ENCODE measurements around the gene ITM2B.

ITM2B gene

DNA sequence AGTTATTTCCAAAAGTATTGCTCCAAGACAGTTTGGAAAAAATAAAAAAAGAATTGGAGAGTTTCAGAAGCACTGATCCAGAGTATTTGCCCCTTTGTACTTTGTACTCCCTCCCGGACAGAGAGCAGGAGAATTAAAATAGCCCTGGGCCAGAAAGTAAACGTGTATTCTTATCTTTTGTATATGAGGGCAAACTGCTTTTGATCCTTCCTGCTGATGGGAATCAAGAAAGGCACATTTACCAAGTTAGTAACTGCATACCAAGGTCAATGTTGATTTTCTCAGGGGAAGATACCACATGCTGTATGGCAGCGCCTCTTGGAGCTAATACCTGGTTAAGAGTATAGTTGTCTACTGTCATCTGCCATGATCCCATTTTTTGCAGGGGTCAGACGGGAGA is 59.6 kb downstream of the ITM2B start:
- TF ChIP-seq, protein P1, sequence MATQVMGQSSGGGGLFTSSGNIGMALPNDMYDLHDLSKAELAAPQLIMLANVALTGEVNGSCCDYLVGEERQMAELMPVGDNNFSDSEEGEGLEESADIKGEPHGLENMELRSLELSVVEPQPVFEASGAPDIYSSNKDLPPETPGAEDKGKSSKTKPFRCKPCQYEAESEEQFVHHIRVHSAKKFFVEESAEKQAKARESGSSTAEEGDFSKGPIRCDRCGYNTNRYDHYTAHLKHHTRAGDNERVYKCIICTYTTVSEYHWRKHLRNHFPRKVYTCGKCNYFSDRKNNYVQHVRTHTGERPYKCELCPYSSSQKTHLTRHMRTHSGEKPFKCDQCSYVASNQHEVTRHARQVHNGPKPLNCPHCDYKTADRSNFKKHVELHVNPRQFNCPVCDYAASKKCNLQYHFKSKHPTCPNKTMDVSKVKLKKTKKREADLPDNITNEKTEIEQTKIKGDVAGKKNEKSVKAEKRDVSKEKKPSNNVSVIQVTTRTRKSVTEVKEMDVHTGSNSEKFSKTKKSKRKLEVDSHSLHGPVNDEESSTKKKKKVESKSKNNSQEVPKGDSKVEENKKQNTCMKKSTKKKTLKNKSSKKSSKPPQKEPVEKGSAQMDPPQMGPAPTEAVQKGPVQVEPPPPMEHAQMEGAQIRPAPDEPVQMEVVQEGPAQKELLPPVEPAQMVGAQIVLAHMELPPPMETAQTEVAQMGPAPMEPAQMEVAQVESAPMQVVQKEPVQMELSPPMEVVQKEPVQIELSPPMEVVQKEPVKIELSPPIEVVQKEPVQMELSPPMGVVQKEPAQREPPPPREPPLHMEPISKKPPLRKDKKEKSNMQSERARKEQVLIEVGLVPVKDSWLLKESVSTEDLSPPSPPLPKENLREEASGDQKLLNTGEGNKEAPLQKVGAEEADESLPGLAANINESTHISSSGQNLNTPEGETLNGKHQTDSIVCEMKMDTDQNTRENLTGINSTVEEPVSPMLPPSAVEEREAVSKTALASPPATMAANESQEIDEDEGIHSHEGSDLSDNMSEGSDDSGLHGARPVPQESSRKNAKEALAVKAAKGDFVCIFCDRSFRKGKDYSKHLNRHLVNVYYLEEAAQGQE (IDR thresholded peaks at IDR 0.05; ENCODE audit: insufficient replicate concordance, low read depth), result no peak
- TF ChIP-seq, protein P2, sequence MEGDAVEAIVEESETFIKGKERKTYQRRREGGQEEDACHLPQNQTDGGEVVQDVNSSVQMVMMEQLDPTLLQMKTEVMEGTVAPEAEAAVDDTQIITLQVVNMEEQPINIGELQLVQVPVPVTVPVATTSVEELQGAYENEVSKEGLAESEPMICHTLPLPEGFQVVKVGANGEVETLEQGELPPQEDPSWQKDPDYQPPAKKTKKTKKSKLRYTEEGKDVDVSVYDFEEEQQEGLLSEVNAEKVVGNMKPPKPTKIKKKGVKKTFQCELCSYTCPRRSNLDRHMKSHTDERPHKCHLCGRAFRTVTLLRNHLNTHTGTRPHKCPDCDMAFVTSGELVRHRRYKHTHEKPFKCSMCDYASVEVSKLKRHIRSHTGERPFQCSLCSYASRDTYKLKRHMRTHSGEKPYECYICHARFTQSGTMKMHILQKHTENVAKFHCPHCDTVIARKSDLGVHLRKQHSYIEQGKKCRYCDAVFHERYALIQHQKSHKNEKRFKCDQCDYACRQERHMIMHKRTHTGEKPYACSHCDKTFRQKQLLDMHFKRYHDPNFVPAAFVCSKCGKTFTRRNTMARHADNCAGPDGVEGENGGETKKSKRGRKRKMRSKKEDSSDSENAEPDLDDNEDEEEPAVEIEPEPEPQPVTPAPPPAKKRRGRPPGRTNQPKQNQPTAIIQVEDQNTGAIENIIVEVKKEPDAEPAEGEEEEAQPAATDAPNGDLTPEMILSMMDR (IDR thresholded peaks at IDR 0.05; ENCODE audit: insufficient read depth, low read length), result no peak
- no peak for TF ChIP-seq GABPA (IDR thresholded peaks at IDR 0.05; ENCODE audit: low read depth)
- TF ChIP-seq POLR2AphosphoS5 (IDR thresholded peaks at IDR 0.05; ENCODE audit: low read depth), result no peak
- no peak for TF ChIP-seq SPI1 (IDR thresholded peaks at IDR 0.05; ENCODE audit: borderline replicate concordance, low read depth)
- Histone ChIP-seq H3K27ac (replicated peaks) (no peak overlapping the region), H3K4me3 (replicated peaks; ENCODE audit: insufficient read depth, low read length) (no peak overlapping the region), H3K27me3 (ENCODE audit: insufficient read depth, poor library complexity, severe bottlenecking) (no peaks in the 10 kb centered on the region)
- no peak for DNase-seq (ENCODE audit: low read depth in 1 of 2, low spot score in 1 of 2)

DNA sequence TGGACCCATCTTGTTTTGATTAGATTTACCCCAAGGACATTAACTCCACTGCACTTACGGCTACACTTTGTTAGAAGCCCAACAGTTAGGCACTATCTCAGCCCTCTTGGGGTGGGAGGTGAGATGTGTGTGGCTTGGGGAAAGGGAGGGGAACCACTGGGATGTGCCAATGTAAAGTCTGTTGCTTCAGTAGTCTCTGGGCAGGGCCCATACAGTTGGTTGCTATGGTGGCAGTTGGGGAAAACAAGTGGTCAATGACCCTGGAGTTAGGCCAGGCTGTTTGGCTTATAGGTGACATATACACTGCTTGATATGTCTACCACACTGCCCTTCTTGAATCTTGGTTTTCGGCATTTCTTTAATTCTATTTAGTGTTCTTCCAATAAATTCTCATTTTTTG is 61.6 kb downstream of the ITM2B start:
- TF ChIP-seq GABPA (IDR thresholded peaks at IDR 0.05; ENCODE audit: low read depth), result no peak
- no peaks in the 10 kb centered on the region for H3K27me3 ChIP-seq (ENCODE audit: insufficient read depth, poor library complexity, severe bottlenecking)
- no peak for DNase-seq (ENCODE audit: low read depth in 1 of 2, low spot score in 1 of 2)
- no peak overlapping the region for H3K4me3 ChIP-seq (replicated peaks; ENCODE audit: insufficient read depth, low read length)
- H3K27ac ChIP-seq (replicated peaks), result no peak overlapping the region

DNA sequence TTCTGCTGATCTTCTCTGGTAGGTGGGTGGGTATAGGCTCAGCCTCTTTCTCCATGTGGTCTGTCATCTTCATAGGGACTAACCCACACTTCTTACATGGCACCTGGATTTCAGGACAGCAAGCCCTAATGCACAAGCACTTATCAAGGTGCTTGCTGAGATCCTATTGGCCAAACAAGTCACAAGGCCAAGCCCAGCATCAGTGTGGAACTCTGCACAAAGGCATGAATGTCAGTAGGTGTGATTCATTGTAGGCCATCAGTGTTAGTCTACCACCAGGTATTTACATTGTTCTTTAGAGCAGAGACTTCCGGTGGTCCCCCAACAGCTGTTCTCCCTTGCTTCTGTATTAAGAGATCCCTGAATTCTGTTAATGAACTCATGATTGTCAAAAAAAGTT is 62.3 kb downstream of the ITM2B start:
- TF ChIP-seq GABPA (IDR thresholded peaks at IDR 0.05; ENCODE audit: low read depth) (no peak), SPI1 (IDR thresholded peaks at IDR 0.05; ENCODE audit: borderline replicate concordance, low read depth) (no peak), POLR2AphosphoS5 (IDR thresholded peaks at IDR 0.05; ENCODE audit: low read depth) (no peak)
- TF ChIP-seq, protein P2 (IDR thresholded peaks at IDR 0.05; ENCODE audit: insufficient read depth, low read length), result no peak
- TF ChIP-seq, protein P1 (IDR thresholded peaks at IDR 0.05; ENCODE audit: insufficient replicate concordance, low read depth), result no peak
- no peak for DNase-seq (ENCODE audit: low read depth in 1 of 2, low spot score in 1 of 2)
- Histone ChIP-seq H3K4me3 (replicated peaks; ENCODE audit: insufficient read depth, low read length) (no peak overlapping the region), H3K27ac (replicated peaks) (no peak overlapping the region), H3K27me3 (ENCODE audit: insufficient read depth, poor library complexity, severe bottlenecking) (no peaks in the 10 kb centered on the region)

DNA sequence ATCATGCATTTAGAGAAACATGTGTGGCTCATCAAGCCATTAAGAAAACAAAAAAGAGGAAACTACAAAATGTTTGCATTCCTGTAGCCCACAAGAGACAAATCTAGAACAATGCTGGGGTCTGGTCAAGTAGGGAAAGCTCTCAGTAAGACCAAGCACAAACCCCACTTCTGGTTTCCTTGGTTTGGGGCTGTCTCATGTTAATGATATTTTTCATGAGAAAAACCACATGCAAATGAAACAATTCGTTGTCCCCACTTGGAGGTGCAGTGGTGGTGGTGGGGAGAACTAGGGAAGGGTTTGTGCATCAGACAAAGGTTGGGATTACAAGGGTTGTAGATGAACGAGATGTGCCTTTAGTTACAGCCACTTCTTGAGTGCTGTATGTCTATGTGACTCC is 63.5 kb downstream of the ITM2B start:
- Histone ChIP-seq H3K4me3 (replicated peaks; ENCODE audit: insufficient read depth, low read length) (no peak overlapping the region), H3K27ac (replicated peaks) (no peak overlapping the region), H3K27me3 (ENCODE audit: insufficient read depth, poor library complexity, severe bottlenecking) (no peaks in the 10 kb centered on the region)
- no peak for DNase-seq (ENCODE audit: low read depth in 1 of 2, low spot score in 1 of 2)
- TF ChIP-seq SPI1 (IDR thresholded peaks at IDR 0.05; ENCODE audit: borderline replicate concordance, low read depth) (no peak), POLR2AphosphoS5 (IDR thresholded peaks at IDR 0.05; ENCODE audit: low read depth) (no peak), GABPA (IDR thresholded peaks at IDR 0.05; ENCODE audit: low read depth) (no peak)
- TF ChIP-seq, protein P2 (IDR thresholded peaks at IDR 0.05; ENCODE audit: insufficient read depth, low read length), result no peak
- TF ChIP-seq, protein P1 (IDR thresholded peaks at IDR 0.05; ENCODE audit: insufficient replicate concordance, low read depth), result no peak

Data from HL-60 (cell line).